ENCODE data around the gene FRY. TPM values are rescaled to one million over a fixed set of nuclear protein-coding genes. Genes with fewer than 3 reads are reported as not detected.

FRY gene
- total and polyA plus RNA-seq, 2 of the 13 experiments (the other 11 are each of a cell fraction or from before 2014, with no cell fraction given) = 8.2 to 13.1 TPM

DNA sequence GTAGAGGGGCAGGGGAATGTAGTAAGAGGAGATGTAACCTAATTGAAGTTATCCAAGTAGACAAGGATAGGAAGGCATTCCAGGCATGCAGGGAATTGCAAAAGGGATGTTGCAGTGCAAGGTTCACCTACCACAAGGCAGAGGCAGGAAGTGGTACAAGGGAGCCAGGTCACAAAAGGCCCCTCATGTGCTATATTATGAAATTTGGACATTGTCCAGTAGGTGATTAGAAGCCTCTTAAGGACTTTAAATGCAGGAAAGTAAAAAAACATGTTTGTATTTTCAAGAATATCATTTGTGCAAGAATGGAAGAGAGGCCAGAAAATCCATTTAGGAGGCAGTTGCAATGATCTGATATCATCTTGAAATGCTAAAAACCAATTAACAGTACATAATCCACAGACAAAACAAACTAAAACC is 111.4 kb downstream of the FRY start (continued):
- TF ChIP-seq, protein P1, sequence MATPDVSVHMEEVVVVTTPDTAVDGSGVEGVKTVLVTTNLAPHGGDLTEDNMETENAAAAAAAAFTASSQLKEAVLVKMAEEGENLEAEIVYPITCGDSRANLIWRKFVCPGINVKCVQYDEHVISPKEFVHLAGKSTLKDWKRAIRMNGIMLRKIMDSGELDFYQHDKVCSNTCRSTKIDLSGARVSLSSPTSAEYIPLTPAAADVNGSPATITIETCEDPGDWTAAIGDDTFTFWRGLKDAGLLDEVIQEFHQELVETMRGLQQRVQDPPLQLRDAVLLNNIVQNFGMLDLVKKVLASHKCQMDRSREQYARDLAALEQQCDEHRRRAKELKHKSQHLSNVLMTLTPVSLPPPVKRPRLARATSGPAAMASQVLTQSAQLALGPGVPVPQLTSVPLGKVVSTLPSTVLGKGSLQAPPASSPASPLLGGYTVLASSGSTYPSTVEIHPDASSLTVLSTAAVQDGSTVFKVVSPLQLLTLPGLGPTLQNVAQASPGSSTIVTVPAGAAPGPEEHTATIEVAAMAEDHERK (CRISPR knock-in tag; IDR thresholded peaks at IDR 0.05; ENCODE audit: low read depth) = no peak
- TF ChIP-seq, protein P2, sequence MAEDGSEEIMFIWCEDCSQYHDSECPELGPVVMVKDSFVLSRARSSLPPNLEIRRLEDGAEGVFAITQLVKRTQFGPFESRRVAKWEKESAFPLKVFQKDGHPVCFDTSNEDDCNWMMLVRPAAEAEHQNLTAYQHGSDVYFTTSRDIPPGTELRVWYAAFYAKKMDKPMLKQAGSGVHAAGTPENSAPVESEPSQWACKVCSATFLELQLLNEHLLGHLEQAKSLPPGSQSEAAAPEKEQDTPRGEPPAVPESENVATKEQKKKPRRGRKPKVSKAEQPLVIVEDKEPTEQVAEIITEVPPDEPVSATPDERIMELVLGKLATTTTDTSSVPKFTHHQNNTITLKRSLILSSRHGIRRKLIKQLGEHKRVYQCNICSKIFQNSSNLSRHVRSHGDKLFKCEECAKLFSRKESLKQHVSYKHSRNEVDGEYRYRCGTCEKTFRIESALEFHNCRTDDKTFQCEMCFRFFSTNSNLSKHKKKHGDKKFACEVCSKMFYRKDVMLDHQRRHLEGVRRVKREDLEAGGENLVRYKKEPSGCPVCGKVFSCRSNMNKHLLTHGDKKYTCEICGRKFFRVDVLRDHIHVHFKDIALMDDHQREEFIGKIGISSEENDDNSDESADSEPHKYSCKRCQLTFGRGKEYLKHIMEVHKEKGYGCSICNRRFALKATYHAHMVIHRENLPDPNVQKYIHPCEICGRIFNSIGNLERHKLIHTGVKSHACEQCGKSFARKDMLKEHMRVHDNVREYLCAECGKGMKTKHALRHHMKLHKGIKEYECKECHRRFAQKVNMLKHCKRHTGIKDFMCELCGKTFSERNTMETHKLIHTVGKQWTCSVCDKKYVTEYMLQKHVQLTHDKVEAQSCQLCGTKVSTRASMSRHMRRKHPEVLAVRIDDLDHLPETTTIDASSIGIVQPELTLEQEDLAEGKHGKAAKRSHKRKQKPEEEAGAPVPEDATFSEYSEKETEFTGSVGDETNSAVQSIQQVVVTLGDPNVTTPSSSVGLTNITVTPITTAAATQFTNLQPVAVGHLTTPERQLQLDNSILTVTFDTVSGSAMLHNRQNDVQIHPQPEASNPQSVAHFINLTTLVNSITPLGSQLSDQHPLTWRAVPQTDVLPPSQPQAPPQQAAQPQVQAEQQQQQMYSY (CRISPR knock-in tag; IDR thresholded peaks at IDR 0.05) = peak; percentile 21; the same call in 1 of the 2 replicates
- TF ChIP-seq ZBTB7A (CRISPR knock-in tag; IDR thresholded peaks at IDR 0.05) = no peak
- TF ChIP-seq POLR2AphosphoS5 (IDR thresholded peaks at IDR 0.05; ENCODE audit: low read depth, low read length) = no peak
- peak; percentile 65 for TF ChIP-seq PHF5A (CRISPR knock-in tag; IDR thresholded peaks at IDR 0.05; ENCODE audit: low read depth, unreplicated experiment)
- TF ChIP-seq CCAR2 (optimal IDR thresholded peaks at IDR 0.05; ENCODE audit: low read depth, low read length) = no peak
- TF ChIP-seq ZNF83 (CRISPR knock-in tag; IDR thresholded peaks at IDR 0.05; ENCODE audit: borderline replicate concordance) = no peak
- TF ChIP-seq NFYB (CRISPR knock-in tag; IDR thresholded peaks at IDR 0.05) = no peak
- no peak for TF ChIP-seq FOXP1 (IDR thresholded peaks at IDR 0.05)
- TF ChIP-seq FOXP1 (CRISPR knock-in tag; IDR thresholded peaks at IDR 0.05) = peak; percentile 91
- no peak for TF ChIP-seq ZNF367 (CRISPR knock-in tag; IDR thresholded peaks at IDR 0.05; ENCODE audit: borderline replicate concordance)
- 0 out of 2 replicates have a peak, but pooled peaks have one; percentile 30 for TF ChIP-seq NCOA1 (CRISPR knock-in tag; IDR thresholded peaks at IDR 0.05)
- TF ChIP-seq EHMT2 (IDR thresholded peaks at IDR 0.05; ENCODE audit: borderline replicate concordance, low read depth, low read length) = no peak
- peak; percentile 93 for TF ChIP-seq MIXL1 (CRISPR knock-in tag; IDR thresholded peaks at IDR 0.05)
- TF ChIP-seq TARDBP (CRISPR knock-in tag; IDR thresholded peaks at IDR 0.05) = peak; percentile 89
- TF ChIP-seq RBAK (CRISPR knock-in tag; IDR thresholded peaks at IDR 0.05) = no peak
- peak; percentile 98 for TF ChIP-seq ETV5 (CRISPR knock-in tag; IDR thresholded peaks at IDR 0.05; ENCODE audit: borderline replicate concordance)
- TF ChIP-seq, protein P3, sequence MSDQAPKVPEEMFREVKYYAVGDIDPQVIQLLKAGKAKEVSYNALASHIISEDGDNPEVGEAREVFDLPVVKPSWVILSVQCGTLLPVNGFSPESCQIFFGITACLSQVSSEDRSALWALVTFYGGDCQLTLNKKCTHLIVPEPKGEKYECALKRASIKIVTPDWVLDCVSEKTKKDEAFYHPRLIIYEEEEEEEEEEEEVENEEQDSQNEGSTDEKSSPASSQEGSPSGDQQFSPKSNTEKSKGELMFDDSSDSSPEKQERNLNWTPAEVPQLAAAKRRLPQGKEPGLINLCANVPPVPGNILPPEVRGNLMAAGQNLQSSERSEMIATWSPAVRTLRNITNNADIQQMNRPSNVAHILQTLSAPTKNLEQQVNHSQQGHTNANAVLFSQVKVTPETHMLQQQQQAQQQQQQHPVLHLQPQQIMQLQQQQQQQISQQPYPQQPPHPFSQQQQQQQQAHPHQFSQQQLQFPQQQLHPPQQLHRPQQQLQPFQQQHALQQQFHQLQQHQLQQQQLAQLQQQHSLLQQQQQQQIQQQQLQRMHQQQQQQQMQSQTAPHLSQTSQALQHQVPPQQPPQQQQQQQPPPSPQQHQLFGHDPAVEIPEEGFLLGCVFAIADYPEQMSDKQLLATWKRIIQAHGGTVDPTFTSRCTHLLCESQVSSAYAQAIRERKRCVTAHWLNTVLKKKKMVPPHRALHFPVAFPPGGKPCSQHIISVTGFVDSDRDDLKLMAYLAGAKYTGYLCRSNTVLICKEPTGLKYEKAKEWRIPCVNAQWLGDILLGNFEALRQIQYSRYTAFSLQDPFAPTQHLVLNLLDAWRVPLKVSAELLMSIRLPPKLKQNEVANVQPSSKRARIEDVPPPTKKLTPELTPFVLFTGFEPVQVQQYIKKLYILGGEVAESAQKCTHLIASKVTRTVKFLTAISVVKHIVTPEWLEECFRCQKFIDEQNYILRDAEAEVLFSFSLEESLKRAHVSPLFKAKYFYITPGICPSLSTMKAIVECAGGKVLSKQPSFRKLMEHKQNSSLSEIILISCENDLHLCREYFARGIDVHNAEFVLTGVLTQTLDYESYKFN (CRISPR knock-in tag; conservative IDR thresholded peaks at IDR 0.05) = peak; percentile 98
- no peak for TF ChIP-seq ZNF10 (CRISPR knock-in tag; IDR thresholded peaks at IDR 0.05; ENCODE audit: borderline replicate concordance, low read depth)
- TF ChIP-seq, protein P4, sequence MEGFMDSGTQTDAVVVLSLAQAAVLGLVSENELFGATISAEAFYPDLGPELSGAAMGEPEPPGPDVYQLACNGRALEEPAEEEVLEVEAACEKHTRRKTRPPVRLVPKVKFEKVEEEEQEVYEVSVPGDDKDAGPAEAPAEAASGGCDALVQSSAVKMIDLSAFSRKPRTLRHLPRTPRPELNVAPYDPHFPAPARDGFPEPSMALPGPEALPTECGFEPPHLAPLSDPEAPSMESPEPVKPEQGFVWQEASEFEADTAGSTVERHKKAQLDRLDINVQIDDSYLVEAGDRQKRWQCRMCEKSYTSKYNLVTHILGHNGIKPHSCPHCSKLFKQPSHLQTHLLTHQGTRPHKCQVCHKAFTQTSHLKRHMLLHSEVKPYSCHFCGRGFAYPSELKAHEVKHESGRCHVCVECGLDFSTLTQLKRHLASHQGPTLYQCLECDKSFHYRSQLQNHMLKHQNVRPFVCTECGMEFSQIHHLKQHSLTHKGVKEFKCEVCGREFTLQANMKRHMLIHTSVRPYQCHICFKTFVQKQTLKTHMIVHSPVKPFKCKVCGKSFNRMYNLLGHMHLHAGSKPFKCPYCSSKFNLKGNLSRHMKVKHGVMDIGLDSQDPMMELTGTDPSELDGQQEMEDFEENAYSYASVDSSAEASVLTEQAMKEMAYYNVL (CRISPR knock-in tag; IDR thresholded peaks at IDR 0.05; ENCODE audit: borderline replicate concordance) = peak; percentile 88; the same call in 1 of the 2 replicates
- peak; percentile 69; the same call in 1 of the 2 replicates for TF ChIP-seq TSC22D2 (CRISPR knock-in tag; IDR thresholded peaks at IDR 0.05; ENCODE audit: borderline replicate concordance)

Measured in HepG2 (cell line).